Fibroblast of pulmonary artery (primary cell): Measurements from ENCODE around the gene CEACAM19.

Experiments
- DNase-seq: peaks from one replicate; pipeline ENCODE4 v3.0.0-alpha.2; 2010; ENCODE audit warnings: low read depth
- H3K4me3 ChIP-seq: replicated peaks from 2 replicates; pipeline ENCODE4 v1.5.1; 2011; ENCODE audit warnings: low read depth, mild to moderate bottlenecking, control low read depth, low read length, moderate library complexity
- TF ChIP-seq, protein P1 (sequence below): IDR thresholded peaks from 2 replicates; pipeline ENCODE4 v1.5.1; 2011; ENCODE audit warnings: mild to moderate bottlenecking, control low read depth, low read length, inconsistent platforms; ENCODE audit errors: missing control alignments

Gene CEACAM19

GRCh38 chr19:44640518-44640917 lies 30.8 kb upstream of the CEACAM19 start:
- TF ChIP-seq, protein P1, sequence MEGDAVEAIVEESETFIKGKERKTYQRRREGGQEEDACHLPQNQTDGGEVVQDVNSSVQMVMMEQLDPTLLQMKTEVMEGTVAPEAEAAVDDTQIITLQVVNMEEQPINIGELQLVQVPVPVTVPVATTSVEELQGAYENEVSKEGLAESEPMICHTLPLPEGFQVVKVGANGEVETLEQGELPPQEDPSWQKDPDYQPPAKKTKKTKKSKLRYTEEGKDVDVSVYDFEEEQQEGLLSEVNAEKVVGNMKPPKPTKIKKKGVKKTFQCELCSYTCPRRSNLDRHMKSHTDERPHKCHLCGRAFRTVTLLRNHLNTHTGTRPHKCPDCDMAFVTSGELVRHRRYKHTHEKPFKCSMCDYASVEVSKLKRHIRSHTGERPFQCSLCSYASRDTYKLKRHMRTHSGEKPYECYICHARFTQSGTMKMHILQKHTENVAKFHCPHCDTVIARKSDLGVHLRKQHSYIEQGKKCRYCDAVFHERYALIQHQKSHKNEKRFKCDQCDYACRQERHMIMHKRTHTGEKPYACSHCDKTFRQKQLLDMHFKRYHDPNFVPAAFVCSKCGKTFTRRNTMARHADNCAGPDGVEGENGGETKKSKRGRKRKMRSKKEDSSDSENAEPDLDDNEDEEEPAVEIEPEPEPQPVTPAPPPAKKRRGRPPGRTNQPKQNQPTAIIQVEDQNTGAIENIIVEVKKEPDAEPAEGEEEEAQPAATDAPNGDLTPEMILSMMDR: no peak
- no peak overlapping the region for H3K4me3 ChIP-seq
- DNase-seq: peak; percentile 70

DNA sequence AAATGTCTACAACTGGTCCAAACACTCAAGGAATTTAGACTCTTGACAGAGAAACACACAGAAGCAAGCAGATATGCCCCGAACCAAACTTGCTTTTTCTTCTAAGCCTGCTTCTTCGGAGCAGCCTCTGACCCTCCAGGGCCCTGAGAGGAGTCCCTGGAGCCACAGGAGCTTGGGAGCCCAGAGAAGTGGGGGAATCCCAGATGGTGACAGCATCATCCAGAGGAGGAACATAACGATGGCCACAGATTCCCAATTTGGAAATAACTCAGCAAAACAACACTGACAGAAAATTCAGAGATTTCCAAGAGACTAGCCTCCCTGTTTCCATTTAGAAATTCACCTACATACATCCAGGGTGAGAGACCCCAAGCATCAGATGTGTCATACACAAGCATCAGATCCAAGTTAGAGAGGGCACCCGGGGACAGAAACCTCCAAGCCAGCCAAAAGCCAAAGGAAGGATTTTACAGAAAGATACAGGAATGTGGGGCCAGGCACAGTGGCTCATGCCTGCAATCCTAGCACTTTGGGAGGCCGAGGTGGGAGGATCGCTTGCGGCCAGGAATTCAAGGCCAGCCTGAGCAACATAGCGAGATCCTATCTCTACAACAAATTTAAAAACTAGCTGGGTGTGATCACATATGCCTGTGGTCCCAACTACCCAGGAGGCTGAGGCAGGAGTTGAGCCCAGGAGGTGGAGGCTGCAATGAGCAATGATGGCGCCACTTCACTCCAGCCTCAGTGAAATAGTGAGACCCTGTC lies 29.6 kb upstream of the CEACAM19 start:
- no peak for DNase-seq
- H3K4me3 ChIP-seq: no peak overlapping the region
- TF ChIP-seq, protein P1: no peak

DNA sequence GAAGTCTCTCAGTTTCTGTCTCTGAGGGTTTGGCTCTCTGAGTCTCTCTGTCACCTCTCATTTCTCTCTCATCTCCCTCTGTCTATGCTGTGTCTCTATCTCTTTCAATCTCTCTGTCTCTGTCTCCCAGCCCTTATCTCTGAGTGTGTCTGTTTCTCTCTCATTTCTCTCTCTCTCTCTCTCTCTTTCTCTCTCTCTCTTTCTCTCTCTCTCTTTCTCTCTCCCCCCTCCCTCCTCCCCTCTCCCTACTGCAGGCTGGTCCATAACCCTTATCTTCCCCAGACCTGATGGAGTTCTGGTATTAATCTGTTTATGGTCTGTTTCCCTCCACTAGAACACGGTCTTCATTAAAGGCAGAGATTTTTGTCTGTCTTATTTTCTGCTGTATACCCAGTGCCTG lies 28.9 kb upstream of the CEACAM19 start:
- TF ChIP-seq, protein P1: no peak
- no peak overlapping the region for H3K4me3 ChIP-seq
- no peak for DNase-seq

DNA sequence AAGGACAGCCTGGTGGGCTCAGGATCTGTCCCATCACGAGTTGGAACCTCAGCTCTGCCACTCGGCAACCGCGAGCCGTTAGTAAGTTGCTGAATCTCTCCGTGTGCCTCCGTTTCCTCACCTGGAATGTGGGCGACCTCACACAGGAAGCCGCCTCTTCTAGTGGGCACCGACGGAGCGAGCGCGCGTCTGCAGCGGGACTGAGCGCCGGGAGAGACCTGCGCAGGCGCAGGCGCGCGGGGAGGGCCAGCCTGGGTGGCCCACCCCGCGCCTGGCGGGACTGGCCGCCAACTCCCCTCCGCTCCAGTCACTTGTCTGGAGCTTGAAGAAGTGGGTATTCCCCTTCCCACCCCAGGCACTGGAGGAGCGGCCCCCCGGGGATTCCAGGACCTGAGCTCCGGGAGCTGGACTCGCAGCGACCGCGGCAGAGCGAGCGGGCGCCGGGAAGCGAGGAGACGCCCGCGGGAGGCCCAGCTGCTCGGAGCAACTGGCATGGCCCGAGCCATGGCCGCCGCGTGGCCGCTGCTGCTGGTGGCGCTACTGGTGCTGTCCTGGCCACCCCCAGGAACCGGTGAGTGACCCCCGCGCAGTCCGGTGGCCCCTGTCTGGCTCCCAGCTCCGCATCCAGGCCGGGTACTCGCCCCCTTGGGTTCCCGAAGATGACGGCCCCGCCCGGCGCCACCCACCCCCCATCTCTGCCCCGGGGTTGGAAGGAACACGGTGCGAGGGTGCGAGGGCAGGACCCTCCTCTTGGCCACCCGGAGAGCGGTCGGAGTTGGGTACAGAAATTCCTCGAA lies 27.5 kb upstream of the CEACAM19 start, which contains the start of gene PVR:
PVR (plus strand) TSS at position 306 of the 797 bp plus-strand sequence; CDS start at position 493, 187 bp downstream.
- DNase-seq: peak; percentile 68
- TF ChIP-seq, protein P1: no peak
- peak within 1 kb of the TSS; percentile 71 for H3K4me3 ChIP-seq

- TF ChIP-seq, protein P1: no peak
Measured at GRCh38 chr19:44644402-44645016, 26.8 kb upstream of the CEACAM19 start.

GRCh38 chr19:44645407-44646048 lies 25.8 kb upstream of the CEACAM19 start:
- TF ChIP-seq, protein P1: no peak
- H3K4me3 ChIP-seq: peak overlapping the region; percentile 27
- DNase-seq: no peak

More at GRCh38 chr19:44644402-44645016, 26.8 kb upstream of the CEACAM19 start:
- peak; percentile 37 for DNase-seq
- peak overlapping the region; percentile 71 for H3K4me3 ChIP-seq
